Stimulated activated CD8-positive, alpha-beta memory T cell treated with anti-CD3 and anti-CD28 coated beads, Interleukin-12 subunit alpha, Interleukin-12 subunit beta, amount 100 ng/mL, for 4 hours (primary cell): ENCODE measurements around the gene TNFAIP3.
"Not testable (repeated sequence)": the region's sequence is repeated elsewhere in the genome, so short reads cannot be mapped to it uniquely, and the experiment has no call there.

Source experiments
- DNase-seq: peaks from one replicate; pipeline ENCODE4 v3.0.0-alpha.2; 2020; ENCODE audit warnings: low read depth

Gene TNFAIP3

DNA sequence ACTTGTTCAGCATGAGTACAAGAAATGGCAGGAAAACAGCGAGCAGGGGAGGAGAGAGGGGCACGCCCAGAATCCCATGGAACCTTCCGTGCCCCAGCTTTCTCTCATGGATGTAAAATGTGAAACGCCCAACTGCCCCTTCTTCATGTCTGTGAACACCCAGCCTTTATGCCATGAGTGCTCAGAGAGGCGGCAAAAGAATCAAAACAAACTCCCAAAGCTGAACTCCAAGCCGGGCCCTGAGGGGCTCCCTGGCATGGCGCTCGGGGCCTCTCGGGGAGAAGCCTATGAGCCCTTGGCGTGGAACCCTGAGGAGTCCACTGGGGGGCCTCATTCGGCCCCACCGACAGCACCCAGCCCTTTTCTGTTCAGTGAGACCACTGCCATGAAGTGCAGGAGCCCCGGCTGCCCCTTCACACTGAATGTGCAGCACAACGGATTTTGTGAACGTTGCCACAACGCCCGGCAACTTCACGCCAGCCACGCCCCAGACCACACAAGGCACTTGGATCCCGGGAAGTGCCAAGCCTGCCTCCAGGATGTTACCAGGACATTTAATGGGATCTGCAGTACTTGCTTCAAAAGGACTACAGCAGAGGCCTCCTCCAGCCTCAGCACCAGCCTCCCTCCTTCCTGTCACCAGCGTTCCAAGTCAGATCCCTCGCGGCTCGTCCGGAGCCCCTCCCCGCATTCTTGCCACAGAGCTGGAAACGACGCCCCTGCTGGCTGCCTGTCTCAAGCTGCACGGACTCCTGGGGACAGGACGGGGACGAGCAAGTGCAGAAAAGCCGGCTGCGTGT lies 11.6 kb downstream of the TNFAIP3 start:
- no peak for DNase-seq

DNA sequence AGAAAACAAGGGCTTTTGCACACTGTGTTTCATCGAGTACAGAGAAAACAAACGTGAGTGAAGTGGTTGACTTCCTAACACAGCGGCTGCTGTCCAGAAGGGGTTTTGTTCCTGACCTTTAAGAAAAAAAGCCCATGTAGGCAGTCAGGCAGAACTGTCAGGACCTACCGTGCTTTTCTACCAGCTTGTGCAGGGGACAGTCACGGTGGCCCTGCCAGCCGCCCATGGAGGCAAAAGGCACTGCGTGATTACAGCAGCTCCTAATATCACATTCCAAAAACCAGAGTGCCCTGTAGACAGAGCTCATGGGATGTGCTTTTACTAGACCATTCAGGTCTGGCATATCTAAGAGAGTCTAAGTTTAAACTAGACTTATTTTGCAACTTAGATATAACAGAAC lies 12.2 kb downstream of the TNFAIP3 start:
- no peak for DNase-seq

DNA sequence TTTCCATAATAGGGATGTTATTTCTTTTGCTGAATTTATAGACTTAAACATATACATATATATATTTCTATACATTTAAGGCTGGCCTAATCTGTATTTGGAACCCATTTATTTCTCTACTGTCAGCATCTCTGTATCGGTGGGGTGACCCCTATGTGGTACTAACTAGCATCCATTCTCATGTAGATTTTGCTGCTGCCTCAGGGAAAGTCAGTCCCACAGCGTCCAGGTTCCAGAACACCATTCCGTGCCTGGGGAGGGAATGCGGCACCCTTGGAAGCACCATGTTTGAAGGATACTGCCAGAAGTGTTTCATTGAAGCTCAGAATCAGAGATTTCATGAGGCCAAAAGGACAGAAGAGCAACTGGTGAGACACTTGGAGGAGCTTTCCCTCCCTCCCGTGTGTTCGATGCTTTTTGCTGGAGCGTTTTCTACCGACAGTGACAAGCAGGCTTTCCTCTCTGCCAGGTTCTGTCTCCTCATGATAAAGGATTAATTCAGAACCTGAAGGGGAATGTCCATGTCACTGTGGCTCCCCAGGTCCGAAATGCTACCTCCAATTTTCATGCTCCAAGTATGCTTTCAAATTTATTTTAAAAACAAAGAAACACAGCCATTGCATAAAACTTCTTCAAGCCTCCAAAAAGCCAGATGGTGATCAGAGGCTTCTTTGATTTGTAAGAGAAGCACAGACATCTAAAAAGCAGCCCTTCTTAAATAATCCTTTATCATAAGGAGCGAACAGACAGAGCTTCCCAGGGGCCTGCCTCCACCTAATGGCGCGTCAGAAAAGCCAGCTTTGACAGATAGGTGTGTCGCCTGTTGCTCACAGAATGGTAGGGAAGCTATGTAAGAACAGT lies 13.1 kb downstream of the TNFAIP3 start:
- DNase-seq: no peak

DNA sequence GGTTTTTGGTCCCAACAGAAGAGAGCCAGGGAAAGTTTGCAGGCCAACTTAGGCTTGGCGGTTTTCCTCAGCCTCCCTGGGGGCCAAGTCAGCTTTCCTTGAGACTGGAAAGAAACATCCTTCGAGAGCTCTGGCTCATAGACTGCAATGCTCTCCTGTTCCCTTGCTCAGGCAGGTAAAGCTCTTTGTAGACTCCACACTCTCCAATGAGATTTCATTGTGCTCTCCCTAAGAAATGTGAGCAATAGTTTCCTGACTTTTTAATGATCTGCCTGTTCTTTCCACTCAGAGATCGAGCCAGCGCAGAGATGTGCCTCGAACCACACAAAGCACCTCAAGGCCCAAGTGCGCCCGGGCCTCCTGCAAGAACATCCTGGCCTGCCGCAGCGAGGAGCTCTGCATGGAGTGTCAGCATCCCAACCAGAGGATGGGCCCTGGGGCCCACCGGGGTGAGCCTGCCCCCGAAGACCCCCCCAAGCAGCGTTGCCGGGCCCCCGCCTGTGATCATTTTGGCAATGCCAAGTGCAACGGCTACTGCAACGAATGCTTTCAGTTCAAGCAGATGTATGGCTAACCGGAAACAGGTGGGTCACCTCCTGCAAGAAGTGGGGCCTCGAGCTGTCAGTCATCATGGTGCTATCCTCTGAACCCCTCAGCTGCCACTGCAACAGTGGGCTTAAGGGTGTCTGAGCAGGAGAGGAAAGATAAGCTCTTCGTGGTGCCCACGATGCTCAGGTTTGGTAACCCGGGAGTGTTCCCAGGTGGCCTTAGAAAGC lies 13.9 kb downstream of the TNFAIP3 start:
- no peak for DNase-seq

DNA sequence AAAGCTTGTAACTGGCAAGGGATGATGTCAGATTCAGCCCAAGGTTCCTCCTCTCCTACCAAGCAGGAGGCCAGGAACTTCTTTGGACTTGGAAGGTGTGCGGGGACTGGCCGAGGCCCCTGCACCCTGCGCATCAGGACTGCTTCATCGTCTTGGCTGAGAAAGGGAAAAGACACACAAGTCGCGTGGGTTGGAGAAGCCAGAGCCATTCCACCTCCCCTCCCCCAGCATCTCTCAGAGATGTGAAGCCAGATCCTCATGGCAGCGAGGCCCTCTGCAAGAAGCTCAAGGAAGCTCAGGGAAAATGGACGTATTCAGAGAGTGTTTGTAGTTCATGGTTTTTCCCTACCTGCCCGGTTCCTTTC lies 14.4 kb downstream of the TNFAIP3 start:
- no peak for DNase-seq

DNA sequence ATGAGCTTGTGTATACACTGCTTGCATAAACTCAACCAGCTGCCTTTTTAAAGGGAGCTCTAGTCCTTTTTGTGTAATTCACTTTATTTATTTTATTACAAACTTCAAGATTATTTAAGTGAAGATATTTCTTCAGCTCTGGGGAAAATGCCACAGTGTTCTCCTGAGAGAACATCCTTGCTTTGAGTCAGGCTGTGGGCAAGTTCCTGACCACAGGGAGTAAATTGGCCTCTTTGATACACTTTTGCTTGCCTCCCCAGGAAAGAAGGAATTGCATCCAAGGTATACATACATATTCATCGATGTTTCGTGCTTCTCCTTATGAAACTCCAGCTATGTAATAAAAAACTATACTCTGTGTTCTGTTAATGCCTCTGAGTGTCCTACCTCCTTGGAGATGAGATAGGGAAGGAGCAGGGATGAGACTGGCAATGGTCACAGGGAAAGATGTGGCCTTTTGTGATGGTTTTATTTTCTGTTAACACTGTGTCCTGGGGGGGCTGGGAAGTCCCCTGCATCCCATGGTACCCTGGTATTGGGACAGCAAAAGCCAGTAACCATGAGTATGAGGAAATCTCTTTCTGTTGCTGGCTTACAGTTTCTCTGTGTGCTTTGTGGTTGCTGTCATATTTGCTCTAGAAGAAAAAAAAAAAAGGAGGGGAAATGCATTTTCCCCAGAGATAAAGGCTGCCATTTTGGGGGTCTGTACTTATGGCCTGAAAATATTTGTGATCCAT lies 15.3 kb downstream of the TNFAIP3 start:
- no peak for DNase-seq

DNA sequence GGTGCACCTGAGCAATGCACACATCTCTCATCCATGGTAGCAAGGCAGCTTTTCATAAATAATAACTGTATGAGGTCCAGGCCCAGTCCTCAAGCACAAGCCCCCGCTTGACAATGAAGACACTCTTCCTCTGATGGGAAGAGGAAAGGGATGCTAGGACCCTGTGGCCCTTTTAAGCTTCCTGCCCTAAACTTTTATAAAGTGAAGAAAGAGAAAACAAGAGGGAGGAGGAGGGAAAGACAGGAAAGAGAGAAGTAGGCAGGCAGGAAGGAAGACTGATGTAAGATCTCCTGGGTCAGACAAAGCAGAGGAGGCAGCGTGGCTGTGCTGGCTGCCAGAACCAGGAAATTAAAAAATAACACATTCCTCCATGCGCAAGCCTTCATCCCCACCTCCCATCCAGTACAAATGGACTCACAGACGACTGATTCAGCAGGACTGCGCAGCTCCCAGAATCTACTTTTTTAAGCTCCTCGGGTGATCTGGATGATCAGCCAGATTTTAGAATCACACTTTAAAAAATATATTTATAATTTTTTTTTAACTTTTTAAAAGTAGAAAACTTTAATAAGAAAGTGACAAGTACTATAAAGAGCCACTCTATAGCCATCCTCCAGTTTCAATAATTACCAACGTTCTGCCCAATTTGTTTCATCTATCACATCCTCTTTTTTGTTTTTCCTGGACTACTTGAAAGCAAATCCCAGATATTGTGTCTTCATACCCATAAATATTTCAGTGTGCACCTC lies 16.5 kb downstream of the TNFAIP3 start:
- DNase-seq: no peak

DNA sequence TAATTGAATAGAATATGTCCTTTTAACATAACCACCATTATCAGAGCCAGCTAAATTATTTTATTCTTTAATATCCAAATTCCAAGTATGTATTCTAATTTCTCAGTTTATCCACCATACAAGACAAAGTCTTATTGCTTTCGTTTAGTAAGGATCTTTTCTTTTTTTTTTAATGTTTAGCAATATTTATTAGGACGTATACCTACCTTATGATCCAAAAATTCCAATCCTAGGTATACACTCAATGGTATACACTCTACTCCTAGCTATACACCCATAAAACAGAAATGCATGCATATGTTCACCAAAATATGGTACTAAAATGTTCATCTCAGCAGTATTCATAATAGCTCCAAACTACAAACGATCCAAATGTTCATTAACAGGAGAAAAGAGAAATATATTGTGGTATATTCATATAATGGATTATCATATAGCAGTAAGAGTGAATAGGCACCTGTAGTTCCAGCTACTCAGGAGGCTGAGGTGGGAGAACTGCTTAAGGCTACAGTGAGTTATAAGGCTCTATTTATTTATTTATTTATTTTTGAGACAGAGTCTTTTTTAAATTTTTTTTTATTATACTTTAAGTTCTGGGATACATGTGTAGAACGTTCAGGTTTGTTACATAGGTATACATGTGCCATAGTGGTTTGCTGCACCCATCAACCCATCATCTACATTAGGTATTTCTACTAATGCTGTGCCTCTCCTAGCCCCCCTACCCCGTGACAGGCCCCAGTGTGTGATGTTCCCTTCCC lies 17.3 kb downstream of the TNFAIP3 start:
- no peak for DNase-seq

DNA sequence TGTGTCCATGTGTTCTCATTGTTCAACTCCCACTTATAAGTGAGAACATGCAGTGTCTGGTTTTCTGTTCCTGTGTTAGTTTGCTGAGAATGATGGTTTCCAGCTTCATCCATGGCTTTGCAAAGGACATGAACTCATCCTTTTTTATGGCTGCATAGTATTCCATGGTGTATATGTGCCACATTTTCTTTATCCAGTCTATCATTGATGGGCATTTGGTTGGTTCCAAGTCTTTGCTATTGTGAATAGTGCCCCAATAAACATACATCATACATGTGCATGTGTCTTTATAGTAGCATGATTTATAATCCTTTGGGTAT lies 17.8 kb downstream of the TNFAIP3 start:
- DNase-seq: not testable (repeated sequence)

DNA sequence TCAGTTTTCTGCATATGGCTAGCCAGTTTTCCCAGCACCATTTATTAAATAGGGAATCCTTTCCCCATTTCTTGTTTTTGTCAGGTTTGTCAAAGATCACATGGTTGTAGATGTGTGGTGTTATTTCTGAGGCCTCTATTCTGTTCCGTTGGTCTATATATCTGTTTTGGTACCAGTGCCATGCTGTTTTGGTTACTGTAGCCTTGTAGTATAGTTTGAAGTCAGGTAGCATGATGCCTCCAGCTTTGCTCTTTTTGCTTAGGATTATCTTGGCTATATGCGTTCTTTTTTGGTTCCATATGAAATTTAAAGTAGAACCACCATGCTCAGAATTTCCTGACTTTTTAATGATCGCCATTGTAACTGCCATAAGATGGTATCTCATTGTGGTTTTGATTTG lies 19.2 kb downstream of the TNFAIP3 start:
- DNase-seq: not testable (repeated sequence)

DNA sequence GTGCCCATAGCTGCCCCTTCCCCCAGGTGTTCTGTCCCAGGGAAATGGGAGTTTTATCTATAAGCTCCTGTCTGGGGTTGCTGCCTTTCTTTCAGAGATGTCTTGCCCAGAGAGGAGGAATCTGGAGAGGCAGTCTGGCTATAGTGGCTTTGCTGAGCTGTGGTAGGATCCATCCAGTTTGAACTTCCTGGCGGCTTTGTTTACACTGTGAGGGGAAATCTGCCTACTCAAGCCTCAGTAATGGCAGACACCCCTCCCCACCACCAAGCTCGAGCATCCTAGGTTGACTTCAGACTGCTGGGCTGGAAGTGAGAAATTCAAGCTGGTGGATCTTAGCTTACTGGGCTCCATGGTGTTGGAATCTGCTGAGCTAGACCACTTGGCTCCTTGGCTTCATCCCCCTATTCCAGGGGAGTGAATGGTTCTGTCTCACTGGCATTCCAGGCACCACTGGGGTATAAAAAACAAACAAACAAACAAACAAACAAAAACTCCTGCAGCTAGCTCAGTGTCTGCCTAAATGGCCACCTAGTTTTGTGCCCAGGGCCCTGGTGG lies 24.0 kb downstream of the TNFAIP3 start:
- DNase-seq: no peak

DNA sequence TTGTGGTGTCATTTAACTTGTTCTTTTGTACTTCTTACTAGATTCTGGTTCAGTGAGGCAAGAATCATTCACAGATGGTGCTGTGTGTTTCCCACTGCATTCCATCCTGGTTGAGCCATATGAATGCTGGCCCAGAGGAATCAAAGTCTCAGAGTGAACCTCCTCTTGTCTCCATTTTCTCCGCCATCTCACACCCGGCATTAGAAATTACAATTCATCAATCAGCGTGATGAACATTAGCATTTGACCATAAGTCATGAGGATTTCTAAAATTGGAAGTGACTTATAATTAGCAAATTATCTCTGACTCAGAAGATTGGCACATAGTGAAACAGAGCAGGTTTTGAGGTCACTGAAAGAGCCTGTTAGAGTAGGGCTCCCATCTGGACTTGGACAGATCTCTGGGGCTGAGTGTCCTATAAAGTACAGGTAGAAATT lies 25.2 kb downstream of the TNFAIP3 start:
- no peak for DNase-seq

DNA sequence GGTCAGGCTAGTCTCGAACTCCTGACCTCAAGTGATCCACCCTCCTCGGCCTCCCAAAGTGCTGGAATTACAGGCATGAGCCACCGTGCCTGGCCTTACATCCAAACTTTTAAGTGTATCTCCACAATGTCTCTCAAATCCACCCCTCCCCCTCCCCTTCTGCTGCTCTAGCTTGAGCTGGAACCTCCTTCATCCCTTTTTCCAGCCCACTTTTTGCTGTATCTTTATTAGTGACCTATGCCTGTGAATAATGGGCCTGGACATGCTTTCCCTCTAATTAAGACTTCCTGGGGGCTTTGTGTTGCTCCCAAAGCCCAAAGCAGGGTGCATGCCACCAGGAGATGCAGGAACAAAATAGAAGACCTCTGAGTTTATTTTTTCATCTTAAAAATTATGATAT lies 26.1 kb downstream of the TNFAIP3 start:
- DNase-seq: no peak

DNA sequence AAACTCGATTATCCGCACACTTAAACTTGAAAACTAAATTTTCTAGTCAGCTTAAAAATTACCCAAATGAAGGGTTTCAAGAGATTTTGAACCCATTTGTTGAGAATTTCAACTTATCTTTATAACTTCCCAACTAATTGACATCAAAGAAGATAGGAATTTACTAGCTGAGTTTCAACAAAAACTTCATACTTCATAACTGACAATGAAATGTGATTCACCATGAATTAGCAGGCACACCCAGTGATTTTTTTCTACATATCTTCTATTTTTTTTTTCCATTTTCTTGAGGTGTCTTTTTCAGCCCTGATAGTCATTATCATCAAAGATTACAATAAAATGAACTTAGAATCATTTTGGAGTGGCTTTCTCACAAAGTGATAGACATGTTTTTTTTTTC lies 26.7 kb downstream of the TNFAIP3 start:
- no peak for DNase-seq

DNA sequence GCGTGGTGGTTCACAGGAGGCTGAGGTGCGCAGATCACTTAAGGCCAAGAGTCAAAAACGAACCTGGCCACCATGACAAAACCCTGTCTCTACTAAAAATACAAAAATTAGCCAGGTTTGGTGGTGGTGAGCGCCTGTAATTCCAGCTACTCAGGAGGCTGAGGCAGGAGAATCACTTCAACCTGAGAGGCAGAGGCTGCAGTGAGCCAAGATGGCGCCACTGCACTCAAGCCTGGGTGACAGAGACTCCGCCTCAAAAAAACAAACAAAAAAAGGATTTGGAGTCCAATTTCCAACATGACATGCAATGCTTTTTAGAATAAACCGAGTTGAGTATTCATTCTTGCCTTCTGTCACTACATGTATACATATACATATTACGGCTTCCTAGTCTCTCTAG lies 27.3 kb downstream of the TNFAIP3 start:
- DNase-seq: not testable (repeated sequence)

DNA sequence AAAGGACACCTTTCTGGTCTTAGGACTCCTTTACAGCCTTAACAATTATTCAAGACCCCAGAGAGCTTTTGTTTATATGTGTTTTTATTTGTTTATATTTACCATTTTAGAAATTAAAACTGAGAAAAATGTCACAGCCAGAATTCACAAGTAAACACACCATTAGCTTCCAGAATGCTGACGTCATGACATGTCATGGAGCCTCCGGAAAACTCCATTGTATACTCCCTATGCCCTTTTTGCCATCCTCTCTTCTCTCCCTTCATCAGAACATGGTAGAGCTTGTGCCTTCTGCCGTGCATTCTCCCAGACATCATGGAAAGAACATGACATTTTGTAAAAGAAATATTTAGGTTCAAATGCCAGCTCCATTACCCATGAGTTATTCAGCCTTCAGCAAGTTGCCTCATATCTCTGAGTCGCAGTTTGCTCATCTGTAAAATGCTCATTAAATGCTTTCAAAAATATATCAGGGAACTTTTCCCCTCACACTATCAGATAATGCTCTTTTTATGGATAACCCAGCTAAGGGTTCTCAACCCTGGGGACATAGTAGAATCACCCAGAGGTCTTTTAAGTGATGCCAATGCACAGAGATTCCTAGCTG lies 27.8 kb downstream of the TNFAIP3 start:
- no peak for DNase-seq

DNA sequence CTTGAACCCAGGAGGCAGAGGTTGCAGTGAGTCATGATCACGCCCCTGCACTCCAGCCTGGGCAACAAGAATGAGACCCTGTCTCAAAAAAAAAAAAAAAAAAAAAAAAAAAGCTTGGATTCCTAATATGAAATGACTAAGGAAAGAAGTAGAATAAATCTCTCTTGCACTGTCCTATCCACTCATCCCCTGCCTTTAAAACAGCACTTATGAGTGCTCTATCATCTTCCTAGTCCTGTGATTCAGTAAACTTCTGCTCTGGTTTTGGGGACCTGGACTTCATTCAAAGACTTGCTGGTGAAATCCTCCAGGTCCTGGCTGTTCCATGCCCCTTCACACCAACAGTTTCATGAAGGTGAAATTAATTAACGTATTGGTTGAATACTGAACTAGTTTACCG lies 29.6 kb downstream of the TNFAIP3 start:
- DNase-seq: no peak

DNA sequence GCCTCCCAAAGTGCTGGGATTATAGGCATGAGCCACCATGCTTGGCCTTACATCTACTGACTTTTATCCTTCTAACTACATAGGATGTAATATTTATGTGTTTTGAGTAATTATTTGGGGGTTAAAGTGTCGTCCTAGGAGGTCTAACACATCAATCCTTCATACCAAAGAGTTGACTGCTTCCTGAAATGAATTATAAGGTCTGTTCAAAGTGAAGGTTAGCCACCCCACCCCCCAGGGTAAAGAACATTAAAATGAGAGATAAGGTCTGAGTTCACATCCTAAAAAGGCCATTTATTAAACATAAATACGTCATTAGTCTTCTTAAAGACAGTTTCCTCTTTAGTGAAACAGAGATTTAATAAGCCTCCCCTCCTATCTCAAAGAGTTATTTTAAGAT lies 33.8 kb downstream of the TNFAIP3 start:
- DNase-seq: no peak

DNA sequence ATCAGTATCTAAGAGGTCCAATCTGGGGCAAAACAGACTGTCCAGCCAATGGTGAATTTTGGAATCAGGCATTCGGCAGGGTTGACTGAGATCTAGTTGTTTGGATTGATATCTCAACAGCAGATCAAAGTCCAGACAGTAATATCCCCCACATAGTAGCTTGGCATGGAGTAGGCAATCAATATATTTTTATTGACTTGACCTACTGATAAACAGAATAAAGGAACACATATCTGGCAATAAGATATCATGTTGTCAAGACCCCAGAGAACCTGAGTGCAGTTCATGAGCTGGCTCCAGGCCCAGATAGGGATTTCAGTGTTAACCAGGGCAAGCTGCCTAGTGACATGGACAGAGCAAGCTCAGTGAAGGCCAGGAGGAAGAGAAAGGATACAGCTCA lies 34.4 kb downstream of the TNFAIP3 start:
- no peak for DNase-seq

DNA sequence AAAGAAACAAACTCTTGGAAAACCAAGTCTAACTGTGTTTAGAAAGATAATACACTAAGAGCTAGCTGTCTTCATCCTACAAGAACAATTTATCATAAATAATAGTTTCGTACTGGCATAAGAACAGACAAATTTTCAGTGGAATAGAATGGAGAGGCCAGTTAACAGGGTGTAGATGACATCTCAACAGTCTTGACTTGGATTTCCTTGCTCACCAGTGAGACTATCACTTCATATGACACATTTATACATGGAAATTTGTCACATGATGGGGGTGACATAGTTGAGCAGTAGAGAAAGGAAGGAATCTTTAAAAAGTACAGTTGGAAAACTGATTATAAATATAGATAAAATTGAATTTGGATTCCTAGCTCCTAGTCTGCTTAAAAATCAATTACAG lies 35.6 kb downstream of the TNFAIP3 start:
- no peak for DNase-seq
